ENCODE results near the gene KCNAB1.
A peak's percentile ranks its signal among the peaks of the same experiment; 100 is the strongest.

KCNAB1 gene

DNA sequence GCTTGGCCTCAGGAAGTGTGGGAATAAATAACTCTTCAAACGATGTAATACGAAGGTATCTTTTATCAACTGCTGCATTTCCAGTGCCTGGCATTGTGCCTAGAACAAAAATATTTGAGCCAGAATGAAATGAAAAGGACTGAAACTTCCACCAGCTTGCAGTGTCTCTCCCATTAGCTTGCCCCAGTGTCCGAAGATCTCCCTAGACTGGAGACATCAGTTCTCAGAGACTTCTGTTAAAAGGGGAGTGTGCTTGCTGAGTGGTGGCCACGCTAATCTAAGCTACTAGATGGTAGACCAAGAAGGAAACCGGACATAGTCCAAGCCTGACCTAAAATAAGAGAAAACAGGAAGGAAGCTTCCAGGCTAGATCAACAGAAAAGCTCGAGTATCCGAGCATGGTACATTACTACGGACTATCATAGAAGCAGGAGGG lies 28.6 kb downstream of the KCNAB1 start:
- Histone ChIP-seq H3K4me1 (ENCODE audit: control extremely low read depth in 1 of 4, control insufficient read depth in 4 of 4, insufficient read depth in 4 of 4, low read length in 3 of 4) (peaks cover 3 to 9% (median 6%) of the 10 kb centered on the region in 4 experiments), H3K27me3 (replicated peaks in 2 of 5; ENCODE audit: control insufficient read depth in 4 of 5, insufficient read depth in 5 of 5, low read length in 4 of 5) (peaks cover 0 to 4% (median 0%) of the 10 kb centered on the region in 5 experiments), H3K9me3 (ENCODE audit: control extremely low read depth in 1 of 5, control insufficient read depth in 4 of 5, insufficient read depth in 2 of 5, low read depth in 1 of 5, low read length in 4 of 5) (no peaks in the 10 kb centered on the region), H3K27ac (ENCODE audit: insufficient read depth in 1 of 2, low read depth in 1 of 2, low read length in 2 of 2, poor library complexity in 1 of 2, severe bottlenecking in 2 of 2) (no peak overlapping the region), H3K36me3 (ENCODE audit: control insufficient read depth in 4 of 4, insufficient read depth in 4 of 4, low read length in 3 of 4) (no peaks in the 10 kb centered on the region), H3K4me3 (ENCODE audit: control insufficient read depth in 1 of 7, extremely low read depth in 1 of 7, insufficient read depth in 4 of 7, low read depth in 2 of 7, low read length in 6 of 7) (peak overlapping the region in 1 of 7 experiments; percentile 29)
- 3% methylated on average over 8 of the region's 8 CpGs for WGBS (ENCODE audit: insufficient coverage)
- CTCF ChIA-PET = interaction anchor here (0.9 to 8.7 kb wide), 13 partner anchors 8 to 989 kb away, joined by 3 to 94 read pairs (median 5); no protein-coding TSS in a partner anchor
- POLR2A ChIA-PET = no interaction called here
- DNase-seq = peak; percentile 14 to 47 (median 46)

DNA sequence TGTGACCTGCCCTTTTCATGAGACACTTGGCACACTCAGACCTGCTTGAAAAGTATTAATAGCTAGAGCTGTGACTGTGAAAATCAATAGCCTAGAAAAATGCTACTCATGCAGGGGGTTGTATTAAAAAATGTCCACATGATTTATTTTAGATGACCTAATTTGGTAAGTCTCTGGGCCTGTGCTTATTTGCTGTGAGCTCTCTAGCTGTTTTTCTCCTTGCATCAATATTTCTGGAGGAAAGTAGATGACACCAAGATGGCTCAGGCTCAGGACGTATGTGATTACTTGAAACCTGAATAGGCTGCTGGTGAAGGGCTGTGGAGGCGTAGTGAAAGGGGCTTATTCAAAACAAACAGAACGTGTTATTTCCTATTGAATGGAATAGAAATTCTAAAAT lies 29.5 kb downstream of the KCNAB1 start:
- Histone ChIP-seq H3K4me1 (ENCODE audit: control extremely low read depth in 1 of 4, control insufficient read depth in 4 of 4, insufficient read depth in 4 of 4, low read length in 3 of 4) (peaks cover 3 to 9% (median 6%) of the 10 kb centered on the region in 4 experiments), H3K9me3 (ENCODE audit: control extremely low read depth in 1 of 5, control insufficient read depth in 4 of 5, insufficient read depth in 2 of 5, low read depth in 1 of 5, low read length in 4 of 5) (no peaks in the 10 kb centered on the region), H3K27me3 (replicated peaks in 2 of 5; ENCODE audit: control insufficient read depth in 4 of 5, insufficient read depth in 5 of 5, low read length in 4 of 5) (peaks cover 0 to 4% (median 0%) of the 10 kb centered on the region in 5 experiments), H3K36me3 (ENCODE audit: control insufficient read depth in 4 of 4, insufficient read depth in 4 of 4, low read length in 3 of 4) (no peaks in the 10 kb centered on the region), H3K4me3 (ENCODE audit: control insufficient read depth in 1 of 7, extremely low read depth in 1 of 7, insufficient read depth in 4 of 7, low read depth in 2 of 7, low read length in 6 of 7) (no peak overlapping the region), H3K27ac (ENCODE audit: insufficient read depth in 1 of 2, low read depth in 1 of 2, low read length in 2 of 2, poor library complexity in 1 of 2, severe bottlenecking in 2 of 2) (no peak overlapping the region)
- ChIA-PET POLR2A (interaction anchor here (0.5 kb wide), 1 partner anchor 17 kb away, joined by 3 read pairs; no protein-coding TSS in a partner anchor), CTCF (interaction anchor here (0.9 to 8.7 kb wide), 15 partner anchors 10 to 988 kb away, joined by 3 to 94 read pairs (median 9); no protein-coding TSS in a partner anchor)
- WGBS (ENCODE audit: insufficient coverage) = 97% methylated on average over 3 of the region's 3 CpGs
- DNase-seq = no peak

DNA sequence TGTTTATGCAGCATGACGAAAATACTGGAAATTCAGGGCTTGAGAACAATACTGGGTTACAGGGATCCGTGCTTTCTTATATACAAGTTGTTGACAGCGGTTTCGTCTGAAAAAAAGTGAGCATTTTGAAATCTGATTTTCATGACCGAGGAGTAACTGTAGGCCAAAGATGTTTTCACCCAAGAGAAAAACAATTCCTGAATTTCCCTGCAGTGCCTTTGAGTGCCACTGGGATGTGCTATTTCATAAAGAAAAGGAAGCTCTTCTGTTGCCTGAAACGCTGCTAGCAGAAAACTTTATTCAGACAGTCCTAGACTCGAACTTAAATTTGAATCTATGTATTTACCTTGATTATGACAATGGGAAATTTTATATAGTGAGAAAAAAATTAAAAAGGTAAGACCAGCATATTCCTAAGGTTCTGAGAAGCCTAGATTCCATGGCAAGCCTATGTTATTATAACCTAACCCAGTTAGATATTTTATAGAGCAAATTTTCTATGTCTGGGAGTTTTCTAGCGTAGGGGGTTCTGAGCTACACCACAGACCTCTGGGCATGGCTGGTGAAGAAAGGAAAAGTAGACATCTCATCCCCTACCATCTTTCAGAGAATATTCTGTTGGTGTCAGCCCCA lies 30.2 kb downstream of the KCNAB1 start:
- no peaks in the 10 kb centered on the region for H3K36me3 ChIP-seq (ENCODE audit: control insufficient read depth in 4 of 4, insufficient read depth in 4 of 4, low read length in 3 of 4)
- POLR2A ChIA-PET = interaction anchor here (0.5 kb wide), 1 partner anchor 18 kb away, joined by 3 read pairs; no protein-coding TSS in a partner anchor
- no peak overlapping the region for H3K27ac ChIP-seq (ENCODE audit: insufficient read depth in 1 of 2, low read depth in 1 of 2, low read length in 2 of 2, poor library complexity in 1 of 2, severe bottlenecking in 2 of 2)
- H3K27me3 ChIP-seq (replicated peaks in 2 of 5; ENCODE audit: control insufficient read depth in 4 of 5, insufficient read depth in 5 of 5, low read length in 4 of 5) = peaks cover 0 to 3% (median 0%) of the 10 kb centered on the region in 5 experiments
- no peak overlapping the region for H3K4me3 ChIP-seq (ENCODE audit: control insufficient read depth in 1 of 7, extremely low read depth in 1 of 7, insufficient read depth in 4 of 7, low read depth in 2 of 7, low read length in 6 of 7)
- peaks cover 0 to 2% (median 0%) of the 10 kb centered on the region in 5 experiments for H3K9me3 ChIP-seq (ENCODE audit: control extremely low read depth in 1 of 5, control insufficient read depth in 4 of 5, insufficient read depth in 2 of 5, low read depth in 1 of 5, low read length in 4 of 5)
- peak; percentile 40 to 60 (median 52) for DNase-seq
- 40% methylated on average over 5 of the region's 8 CpGs for WGBS (ENCODE audit: insufficient coverage)
- peaks cover 3 to 9% (median 6%) of the 10 kb centered on the region in 4 experiments for H3K4me1 ChIP-seq (ENCODE audit: control extremely low read depth in 1 of 4, control insufficient read depth in 4 of 4, insufficient read depth in 4 of 4, low read length in 3 of 4)
- CTCF ChIA-PET = interaction anchor here (0.7 to 8.7 kb wide), 19 partner anchors 11 to 987 kb away, joined by 3 to 94 read pairs (median 7); no protein-coding TSS in a partner anchor

DNA sequence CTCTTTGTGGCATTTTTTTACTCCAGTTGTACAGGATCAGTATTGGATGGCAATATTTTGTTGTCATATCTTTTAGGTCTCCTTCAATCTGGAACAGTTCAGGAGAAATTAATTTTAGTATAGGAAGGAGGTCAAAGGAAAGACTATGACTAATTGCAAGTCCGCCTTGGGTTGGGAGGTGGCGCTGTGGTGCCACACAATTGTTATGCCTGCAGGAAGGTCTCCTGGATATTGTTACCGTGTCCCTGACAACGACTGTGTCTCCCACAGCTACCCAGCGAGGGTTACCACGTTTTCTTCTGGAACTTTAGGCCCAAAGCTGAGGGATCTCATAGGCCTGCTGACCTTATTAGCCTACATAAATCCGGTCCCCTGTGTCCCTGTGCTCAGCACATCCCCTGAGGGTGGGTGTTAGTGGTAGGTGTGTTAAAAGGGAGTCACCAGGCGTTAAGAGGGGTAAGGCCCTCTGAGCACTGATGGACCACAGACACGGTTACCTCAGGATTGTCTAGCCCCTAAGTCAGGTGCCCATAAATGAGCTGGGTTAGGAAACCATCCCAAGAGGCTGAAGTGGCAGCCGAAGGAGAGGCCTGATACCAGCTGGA lies 31.5 kb downstream of the KCNAB1 start:
- 34% methylated on average over 8 of the region's 10 CpGs for WGBS (ENCODE audit: insufficient coverage)
- Histone ChIP-seq H3K9me3 (ENCODE audit: control extremely low read depth in 1 of 5, control insufficient read depth in 4 of 5, insufficient read depth in 2 of 5, low read depth in 1 of 5, low read length in 4 of 5) (peaks cover 0 to 7% (median 3%) of the 10 kb centered on the region in 5 experiments), H3K27ac (ENCODE audit: insufficient read depth in 1 of 2, low read depth in 1 of 2, low read length in 2 of 2, poor library complexity in 1 of 2, severe bottlenecking in 2 of 2) (no peak overlapping the region), H3K36me3 (ENCODE audit: control insufficient read depth in 4 of 4, insufficient read depth in 4 of 4, low read length in 3 of 4) (no peaks in the 10 kb centered on the region), H3K4me1 (ENCODE audit: control extremely low read depth in 1 of 4, control insufficient read depth in 4 of 4, insufficient read depth in 4 of 4, low read length in 3 of 4) (peaks cover 3 to 9% (median 6%) of the 10 kb centered on the region in 4 experiments), H3K27me3 (replicated peaks in 2 of 5; ENCODE audit: control insufficient read depth in 4 of 5, insufficient read depth in 5 of 5, low read length in 4 of 5) (peaks cover 0 to 2% (median 0%) of the 10 kb centered on the region in 5 experiments), H3K4me3 (ENCODE audit: control insufficient read depth in 1 of 7, extremely low read depth in 1 of 7, insufficient read depth in 4 of 7, low read depth in 2 of 7, low read length in 6 of 7) (no peak overlapping the region)
- CTCF ChIA-PET = interaction anchor here (0.6 to 8.7 kb wide), 27 partner anchors 8 to 986 kb away, joined by 3 to 94 read pairs (median 3); no protein-coding TSS in a partner anchor
- POLR2A ChIA-PET = no interaction called here
- peak; percentile 56 to 77 (median 71) for DNase-seq

DNA sequence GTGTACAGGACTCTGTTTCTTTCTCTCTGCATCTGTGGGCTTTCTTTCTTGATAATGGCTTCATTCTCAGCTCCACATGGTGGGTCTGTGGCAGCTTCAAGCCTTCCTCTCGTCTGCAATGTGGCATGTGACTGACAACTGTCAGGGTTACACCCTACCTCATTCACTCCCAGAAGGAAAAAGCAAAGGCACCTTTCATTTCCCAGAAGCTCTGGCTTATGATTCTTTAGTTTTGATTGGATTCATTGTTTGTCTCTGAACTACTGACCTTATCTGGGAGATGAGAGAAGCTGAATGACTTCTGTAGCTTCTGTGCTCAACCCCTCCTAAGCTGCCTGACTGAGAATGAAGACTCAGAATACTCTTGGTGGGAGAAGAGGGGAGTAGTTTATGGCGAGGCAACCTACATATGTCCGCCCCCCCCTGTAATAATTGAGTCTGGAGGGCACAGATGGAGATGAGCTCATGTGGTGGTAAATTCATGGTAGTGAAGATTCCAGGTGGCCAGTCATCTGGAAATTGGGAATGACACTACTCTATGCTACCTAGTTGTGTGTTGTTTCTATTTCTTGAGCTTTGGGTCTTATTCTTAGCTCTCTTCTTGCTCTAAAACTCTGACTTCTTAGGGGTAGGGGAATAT lies 38.4 kb downstream of the KCNAB1 start:
- no peaks in the 10 kb centered on the region for H3K36me3 ChIP-seq (ENCODE audit: control insufficient read depth in 4 of 4, insufficient read depth in 4 of 4, low read length in 3 of 4)
- H3K9me3 ChIP-seq (ENCODE audit: control extremely low read depth in 1 of 5, control insufficient read depth in 4 of 5, insufficient read depth in 2 of 5, low read depth in 1 of 5, low read length in 4 of 5) = peaks cover 0 to 7% (median 3%) of the 10 kb centered on the region in 5 experiments
- CTCF ChIA-PET = interaction anchor here (1.8 kb wide), 1 partner anchor 10 kb away, joined by 4 read pairs; no protein-coding TSS in a partner anchor
- WGBS (ENCODE audit: insufficient coverage) = 100% methylated on average over 2 of the region's 3 CpGs
- POLR2A ChIA-PET = no interaction called here
- no peak overlapping the region for H3K4me3 ChIP-seq (ENCODE audit: control insufficient read depth in 1 of 7, extremely low read depth in 1 of 7, insufficient read depth in 4 of 7, low read depth in 2 of 7, low read length in 6 of 7)
- no peak for DNase-seq
- peaks cover 0 to 6% (median 0%) of the 10 kb centered on the region in 4 experiments for H3K4me1 ChIP-seq (ENCODE audit: control extremely low read depth in 1 of 4, control insufficient read depth in 4 of 4, insufficient read depth in 4 of 4, low read length in 3 of 4)
- H3K27ac ChIP-seq (ENCODE audit: insufficient read depth in 1 of 2, low read depth in 1 of 2, low read length in 2 of 2, poor library complexity in 1 of 2, severe bottlenecking in 2 of 2) = no peak overlapping the region
- no peaks in the 10 kb centered on the region for H3K27me3 ChIP-seq (replicated peaks in 2 of 5; ENCODE audit: control insufficient read depth in 4 of 5, insufficient read depth in 5 of 5, low read length in 4 of 5)

DNA sequence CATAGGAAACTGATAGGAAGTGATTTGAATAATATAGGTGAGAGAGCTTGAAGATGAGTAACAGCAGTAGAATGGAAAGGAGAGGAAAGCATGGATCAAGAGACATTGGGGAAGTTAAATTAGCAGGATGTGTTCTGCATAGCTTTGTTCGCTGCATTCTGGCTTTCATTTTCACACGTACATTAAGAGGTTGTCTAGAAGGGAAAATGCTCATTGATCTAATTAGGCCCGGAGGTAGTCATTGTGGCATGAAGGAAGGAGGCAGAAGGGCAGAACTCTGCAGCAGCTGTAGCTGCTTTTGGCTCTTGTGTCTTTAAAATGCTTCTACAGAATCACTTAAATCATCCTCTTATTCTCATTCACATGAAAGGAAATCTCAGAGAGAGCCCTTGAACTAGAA lies 40.3 kb downstream of the KCNAB1 start:
- no peaks in the 10 kb centered on the region for H3K27me3 ChIP-seq (replicated peaks in 2 of 5; ENCODE audit: control insufficient read depth in 4 of 5, insufficient read depth in 5 of 5, low read length in 4 of 5)
- DNase-seq = peak; percentile 12 to 61 (median 55)
- peak overlapping the region in 4 of 7 experiments; percentile 16 to 62 (median 39) for H3K4me3 ChIP-seq (ENCODE audit: control insufficient read depth in 1 of 7, extremely low read depth in 1 of 7, insufficient read depth in 4 of 7, low read depth in 2 of 7, low read length in 6 of 7)
- peaks cover 0 to 5% (median 3%) of the 10 kb centered on the region in 5 experiments for H3K9me3 ChIP-seq (ENCODE audit: control extremely low read depth in 1 of 5, control insufficient read depth in 4 of 5, insufficient read depth in 2 of 5, low read depth in 1 of 5, low read length in 4 of 5)
- no CpG with 5 or more reads among the region's 3 CpGs for WGBS (ENCODE audit: insufficient coverage)
- H3K4me1 ChIP-seq (ENCODE audit: control extremely low read depth in 1 of 4, control insufficient read depth in 4 of 4, insufficient read depth in 4 of 4, low read length in 3 of 4) = peaks cover 0 to 6% (median 0%) of the 10 kb centered on the region in 4 experiments
- no peak overlapping the region for H3K27ac ChIP-seq (ENCODE audit: insufficient read depth in 1 of 2, low read depth in 1 of 2, low read length in 2 of 2, poor library complexity in 1 of 2, severe bottlenecking in 2 of 2)
- H3K36me3 ChIP-seq (ENCODE audit: control insufficient read depth in 4 of 4, insufficient read depth in 4 of 4, low read length in 3 of 4) = no peaks in the 10 kb centered on the region
- POLR2A ChIA-PET = no interaction called here
- CTCF ChIA-PET = interaction anchor here (0.9 to 4.5 kb wide), 3 partner anchors 9 to 313 kb away, joined by 3 to 27 read pairs (median 4); no protein-coding TSS in a partner anchor
